HG02840 (cell line): Measurements from ENCODE around the gene ZMYM4.
"Not testable (repeated sequence)": the region's sequence is repeated elsewhere in the genome, so short reads cannot be mapped to it uniquely, and the experiment has no call there.

Source experiments
- ATAC-seq: cut with Tn5 transposase; IDR thresholded peaks from one replicate; pipeline ENCODE4 v1.9.1; 2021; ENCODE audit warnings: mild to moderate bottlenecking, moderate library complexity, moderate number of reproducible peaks; ENCODE audit not compliant: unreplicated experiment, low FRiP score

The ZMYM4 gene

GRCh38 chr1:35268282-35269200 is at the start of gene ZMYM4:
Gene ZMYM4 (plus strand): TSS chr1:35268709. CDS start chr1:35269047, 338 bp downstream.
- peak; percentile 88 for ATAC-seq

GRCh38 chr1:35220976-35221375 is 47.5 kb upstream of the ZMYM4 start:
- ATAC-seq, result no peak

GRCh38 chr1:35222322-35223083 is 46.0 kb upstream of the ZMYM4 start:
- no peak for ATAC-seq

GRCh38 chr1:35223084-35223630 is 45.4 kb upstream of the ZMYM4 start:
- ATAC-seq, result no peak

GRCh38 chr1:35226546-35226945 is 42.0 kb upstream of the ZMYM4 start:
- ATAC-seq, result no peak

- no peak for ATAC-seq
Observed at GRCh38 chr1:35229587-35230360, 38.7 kb upstream of the ZMYM4 start.

- no peak for ATAC-seq
Observed at GRCh38 chr1:35231287-35231686, 37.2 kb upstream of the ZMYM4 start.

GRCh38 chr1:35236772-35237171 is 31.7 kb upstream of the ZMYM4 start:
- not testable (repeated sequence) for ATAC-seq

- ATAC-seq, result no peak
Observed at GRCh38 chr1:35243691-35244090, 24.8 kb upstream of the ZMYM4 start.

- no peak for ATAC-seq
Observed at GRCh38 chr1:35247256-35247655, 21.3 kb upstream of the ZMYM4 start.

GRCh38 chr1:35253941-35254340 is 14.6 kb upstream of the ZMYM4 start:
- ATAC-seq, result no peak

- ATAC-seq, result no peak
Observed at GRCh38 chr1:35255276-35255675, 13.2 kb upstream of the ZMYM4 start.

- no peak for ATAC-seq
Observed at GRCh38 chr1:35259561-35259960, 8.9 kb upstream of the ZMYM4 start.

- ATAC-seq, result no peak
Observed at GRCh38 chr1:35261412-35262120, 6.9 kb upstream of the ZMYM4 start.

- no peak for ATAC-seq
Observed at GRCh38 chr1:35264035-35264434, 4.5 kb upstream of the ZMYM4 start.

- no peak for ATAC-seq
Observed at GRCh38 chr1:35264871-35265270, 3.6 kb upstream of the ZMYM4 start.

- no peak for ATAC-seq
Observed at GRCh38 chr1:35266306-35266705, 2.2 kb upstream of the ZMYM4 start.

- no peak for ATAC-seq
Observed at GRCh38 chr1:35269201-35269988, 886 bp downstream of the ZMYM4 start.

GRCh38 chr1:35269989-35270289 is 1.4 kb downstream of the ZMYM4 start:
- ATAC-seq, result no peak
